ENCODE measurements around the gene USF3. TPM values are rescaled to one million over a fixed set of nuclear protein-coding genes. Genes with fewer than 3 reads are reported as not detected.

Gene USF3
- total and polyA plus RNA-seq, 2 donors (not counting 1 experiment from before 2014, with no cell fraction given), result 9.8 to 38.9 TPM

DNA sequence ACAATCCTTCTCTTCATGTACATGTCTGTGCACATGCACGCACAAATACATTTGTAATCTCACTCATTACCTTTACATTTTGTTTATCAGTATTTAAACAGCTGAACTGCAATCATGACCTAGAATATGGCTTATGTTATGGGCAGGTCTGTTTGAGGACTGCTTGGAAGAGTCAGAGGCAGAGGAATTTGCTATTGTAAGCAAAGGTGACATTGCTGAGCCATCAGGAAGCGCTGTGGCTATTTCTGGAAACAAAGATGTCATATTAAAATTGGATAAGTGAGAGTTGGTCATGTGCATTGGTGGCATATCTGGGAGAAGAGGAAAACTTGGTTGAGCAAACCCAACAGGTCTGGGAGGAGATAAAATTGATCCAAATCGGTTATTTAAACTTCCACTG is 41.6 kb downstream of the USF3 start:
- Mint-ChIP-seq H3K27ac (peak overlapping the region; percentile 82), H3K27me3 (no peaks in the 10 kb centered on the region), H3K4me3 (peak overlapping the region; percentile 38), H3K9me3 (ENCODE audit: insufficient read depth) (peaks cover 4% of the 10 kb centered on the region), H3K4me1 (peaks cover 59% of the 10 kb centered on the region)
- no peak for TF ChIP-seq EZH2 (IDR thresholded peaks at IDR 0.05; ENCODE audit: borderline replicate concordance, insufficient read depth, low read depth, low read length, poor library complexity, severe bottlenecking)
- TF ChIP-seq, protein P1, sequence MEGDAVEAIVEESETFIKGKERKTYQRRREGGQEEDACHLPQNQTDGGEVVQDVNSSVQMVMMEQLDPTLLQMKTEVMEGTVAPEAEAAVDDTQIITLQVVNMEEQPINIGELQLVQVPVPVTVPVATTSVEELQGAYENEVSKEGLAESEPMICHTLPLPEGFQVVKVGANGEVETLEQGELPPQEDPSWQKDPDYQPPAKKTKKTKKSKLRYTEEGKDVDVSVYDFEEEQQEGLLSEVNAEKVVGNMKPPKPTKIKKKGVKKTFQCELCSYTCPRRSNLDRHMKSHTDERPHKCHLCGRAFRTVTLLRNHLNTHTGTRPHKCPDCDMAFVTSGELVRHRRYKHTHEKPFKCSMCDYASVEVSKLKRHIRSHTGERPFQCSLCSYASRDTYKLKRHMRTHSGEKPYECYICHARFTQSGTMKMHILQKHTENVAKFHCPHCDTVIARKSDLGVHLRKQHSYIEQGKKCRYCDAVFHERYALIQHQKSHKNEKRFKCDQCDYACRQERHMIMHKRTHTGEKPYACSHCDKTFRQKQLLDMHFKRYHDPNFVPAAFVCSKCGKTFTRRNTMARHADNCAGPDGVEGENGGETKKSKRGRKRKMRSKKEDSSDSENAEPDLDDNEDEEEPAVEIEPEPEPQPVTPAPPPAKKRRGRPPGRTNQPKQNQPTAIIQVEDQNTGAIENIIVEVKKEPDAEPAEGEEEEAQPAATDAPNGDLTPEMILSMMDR (IDR thresholded peaks at IDR 0.05), result no peak
- ChIA-PET CTCF (no interaction called here), POLR2A (no interaction called here)
- Histone ChIP-seq H3K4me3 (ENCODE audit: control extremely low read depth in 1 of 5, extremely low read depth in 1 of 5, insufficient read depth in 1 of 5, low read depth in 2 of 5, low read length in 4 of 5) (no peak overlapping the region), H3K27me3 (replicated peaks in 1 of 4; ENCODE audit: control extremely low read depth in 1 of 4, control insufficient read depth in 3 of 4, insufficient read depth in 4 of 4, low read length in 3 of 4) (no peaks in the 10 kb centered on the region), H3K36me3 (replicated peaks in 1 of 2; ENCODE audit: control extremely low read depth in 1 of 2, control insufficient read depth in 1 of 2, extremely low read depth in 1 of 2, insufficient read depth in 2 of 2, low read length in 1 of 2) (peaks cover 0 to 1% of the 10 kb centered on the region in 2 experiments), H2AFZ (ENCODE audit: insufficient read depth, low read depth, low read length, poor library complexity, severe bottlenecking) (no peak overlapping the region), H3K9ac (ENCODE audit: low read length) (no peak overlapping the region), H4K20me1 (ENCODE audit: control insufficient read depth, insufficient read depth, low read length, poor library complexity, severe bottlenecking) (no peaks in the 10 kb centered on the region), H3K4me2 (replicated peaks; ENCODE audit: low read depth, low read length, poor library complexity, severe bottlenecking) (peak overlapping the region; percentile 12), H3K79me2 (ENCODE audit: control insufficient read depth, insufficient read depth, low read length) (peaks cover 9% of the 10 kb centered on the region), H3K27ac (ENCODE audit: low read length in 2 of 2) (peak overlapping the region; percentile 30 to 42), H3K9me3 (ENCODE audit: control extremely low read depth in 1 of 3, control insufficient read depth in 2 of 3, insufficient read depth in 1 of 3, low read length in 2 of 3) (peaks cover 0 to 13% (median 0%) of the 10 kb centered on the region in 3 donors), H3K4me1 (ENCODE audit: control insufficient read depth in 2 of 2, insufficient read depth in 2 of 2, low read length in 2 of 2) (peaks cover 52 to 54% of the 10 kb centered on the region in 2 donors)
- ATAC-seq (ENCODE audit: low read depth) (no peak), DNase-seq (no peak)
- WGBS (ENCODE audit: insufficient coverage), result 100% methylated on average over 1 of the region's 3 CpGs
- intact Hi-C loops (cut with micrococcal nuclease), result no loop called here

DNA sequence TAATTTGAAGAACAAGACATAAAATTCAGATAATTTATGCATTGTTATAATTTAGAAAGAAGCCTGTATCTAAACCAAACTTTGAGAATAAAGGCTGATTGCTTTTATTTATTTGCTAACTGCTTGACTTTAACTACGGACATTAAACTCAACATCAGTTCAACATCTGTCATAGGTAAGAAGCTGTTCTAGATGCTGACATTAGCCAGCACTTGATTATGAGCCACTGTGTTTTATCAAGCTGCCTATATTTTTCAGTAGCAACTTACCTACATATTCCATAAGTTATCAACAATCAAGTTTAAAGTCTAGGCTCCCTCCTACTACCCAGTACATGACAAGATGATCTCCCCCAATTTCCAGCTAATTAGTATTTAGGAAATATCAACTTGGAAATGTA is 42.1 kb downstream of the USF3 start:
- peak overlapping the region in 1 of 2 donors; percentile 42 for H3K27ac ChIP-seq (ENCODE audit: low read length in 2 of 2)
- no CpG with 5 or more reads among the region's 1 CpG for WGBS (ENCODE audit: insufficient coverage)
- DNase-seq, result no peak
- peaks cover 46 to 48% of the 10 kb centered on the region in 2 donors for H3K4me1 ChIP-seq (ENCODE audit: control insufficient read depth in 2 of 2, insufficient read depth in 2 of 2, low read length in 2 of 2)
- peaks cover 58% of the 10 kb centered on the region for H3K4me1 Mint-ChIP-seq
- peaks cover 4% of the 10 kb centered on the region for H3K9me3 Mint-ChIP-seq (ENCODE audit: insufficient read depth)
- H3K27me3 ChIP-seq (replicated peaks in 1 of 4; ENCODE audit: control extremely low read depth in 1 of 4, control insufficient read depth in 3 of 4, insufficient read depth in 4 of 4, low read length in 3 of 4), result no peaks in the 10 kb centered on the region
- POLR2A ChIA-PET, result no interaction called here
- H3K27me3 Mint-ChIP-seq, result no peaks in the 10 kb centered on the region
- peaks cover 9% of the 10 kb centered on the region for H3K79me2 ChIP-seq (ENCODE audit: control insufficient read depth, insufficient read depth, low read length)
- H3K9ac ChIP-seq (ENCODE audit: low read length), result no peak overlapping the region
- H3K4me3 ChIP-seq (ENCODE audit: control extremely low read depth in 1 of 5, extremely low read depth in 1 of 5, insufficient read depth in 1 of 5, low read depth in 2 of 5, low read length in 4 of 5), result no peak overlapping the region
- H3K36me3 ChIP-seq (replicated peaks in 1 of 2; ENCODE audit: control extremely low read depth in 1 of 2, control insufficient read depth in 1 of 2, extremely low read depth in 1 of 2, insufficient read depth in 2 of 2, low read length in 1 of 2), result no peaks in the 10 kb centered on the region
- intact Hi-C loops (cut with micrococcal nuclease), result no loop called here
- H2AFZ ChIP-seq (ENCODE audit: insufficient read depth, low read depth, low read length, poor library complexity, severe bottlenecking), result no peak overlapping the region
- ATAC-seq (ENCODE audit: low read depth), result no peak
- no peaks in the 10 kb centered on the region for H4K20me1 ChIP-seq (ENCODE audit: control insufficient read depth, insufficient read depth, low read length, poor library complexity, severe bottlenecking)
- H3K9me3 ChIP-seq (ENCODE audit: control extremely low read depth in 1 of 3, control insufficient read depth in 2 of 3, insufficient read depth in 1 of 3, low read length in 2 of 3), result peaks cover 0 to 13% (median 0%) of the 10 kb centered on the region in 3 donors
- H3K4me3 Mint-ChIP-seq, result no peak overlapping the region
- H3K4me2 ChIP-seq (replicated peaks; ENCODE audit: low read depth, low read length, poor library complexity, severe bottlenecking), result no peak overlapping the region
- TF ChIP-seq EZH2 (IDR thresholded peaks at IDR 0.05; ENCODE audit: borderline replicate concordance, insufficient read depth, low read depth, low read length, poor library complexity, severe bottlenecking), result no peak
- TF ChIP-seq, protein P1 (IDR thresholded peaks at IDR 0.05), result no peak
- CTCF ChIA-PET, result interaction anchor here (1.7 kb wide), 1 partner anchor 26 kb away, joined by 3 read pairs; no protein-coding TSS in a partner anchor
- peak overlapping the region; percentile 82 for H3K27ac Mint-ChIP-seq
